Thyroid gland (tissue), 4 donors: ENCODE data around the gene TSHZ2.

Experiments
- POLR2A ChIP-seq, 2 donors: fragments of 450-650 bp; IDR thresholded peaks; one replicate each; pipeline ENCODE4 v1.6.1; 2017; ENCODE audit warnings: antibody characterized with exemption in 2 of 2, mild to moderate bottlenecking in 2 of 2, moderate library complexity in 1 of 2
- TF ChIP-seq, protein P1 (sequence below), 6 experiments: fragments of 200-600 bp in 3 of 6; fragments of 450-650 bp in 3 of 6; sonication (generic) in 3 of 6; IDR thresholded peaks; one replicate each; pipeline ENCODE4 v1.5.1; 2016 to 2019; ENCODE audit warnings: antibody characterized with exemption in 6 of 6, mild to moderate bottlenecking in 2 of 6, inconsistent platforms in 1 of 6, moderate library complexity in 1 of 6

DNA sequence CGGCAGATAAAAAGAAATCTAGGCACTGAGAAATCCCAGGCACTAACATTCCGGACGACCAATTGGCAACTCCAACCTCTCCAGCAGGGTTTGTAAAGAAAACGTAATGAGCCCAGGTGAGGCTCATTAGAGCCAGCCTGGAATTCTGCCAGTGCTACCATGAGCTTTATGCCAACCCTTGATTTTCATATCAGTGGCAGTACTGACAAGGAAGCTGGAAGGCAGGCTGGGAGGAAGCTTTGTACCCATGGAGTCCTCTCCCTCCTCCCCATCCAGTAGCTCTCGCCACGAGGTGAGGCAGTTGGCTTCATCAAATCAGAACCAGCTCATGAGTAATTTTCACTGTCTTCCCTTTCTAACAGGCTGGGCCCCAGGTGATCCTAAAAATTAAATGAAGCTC, 371.3 kb downstream of the TSHZ2 start:
- TF ChIP-seq, protein P1, sequence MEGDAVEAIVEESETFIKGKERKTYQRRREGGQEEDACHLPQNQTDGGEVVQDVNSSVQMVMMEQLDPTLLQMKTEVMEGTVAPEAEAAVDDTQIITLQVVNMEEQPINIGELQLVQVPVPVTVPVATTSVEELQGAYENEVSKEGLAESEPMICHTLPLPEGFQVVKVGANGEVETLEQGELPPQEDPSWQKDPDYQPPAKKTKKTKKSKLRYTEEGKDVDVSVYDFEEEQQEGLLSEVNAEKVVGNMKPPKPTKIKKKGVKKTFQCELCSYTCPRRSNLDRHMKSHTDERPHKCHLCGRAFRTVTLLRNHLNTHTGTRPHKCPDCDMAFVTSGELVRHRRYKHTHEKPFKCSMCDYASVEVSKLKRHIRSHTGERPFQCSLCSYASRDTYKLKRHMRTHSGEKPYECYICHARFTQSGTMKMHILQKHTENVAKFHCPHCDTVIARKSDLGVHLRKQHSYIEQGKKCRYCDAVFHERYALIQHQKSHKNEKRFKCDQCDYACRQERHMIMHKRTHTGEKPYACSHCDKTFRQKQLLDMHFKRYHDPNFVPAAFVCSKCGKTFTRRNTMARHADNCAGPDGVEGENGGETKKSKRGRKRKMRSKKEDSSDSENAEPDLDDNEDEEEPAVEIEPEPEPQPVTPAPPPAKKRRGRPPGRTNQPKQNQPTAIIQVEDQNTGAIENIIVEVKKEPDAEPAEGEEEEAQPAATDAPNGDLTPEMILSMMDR (IDR thresholded peaks at IDR 0.05) = no peak
- no peak for TF ChIP-seq POLR2A (IDR thresholded peaks at IDR 0.05)
